PC-9 (cell line): ENCODE measurements around the gene TPK1. TPM values are rescaled to one million over a fixed set of nuclear protein-coding genes. Genes with fewer than 3 reads are reported as not detected.

ENCODE experiments used
- BruUV-seq: library from RNA; stranded (reverse); fragments of 400-500 nt; replicated peaks from 2 replicates; lab custom pipeline; 2021; lab: Mats Ljungman, UMichigan
- CTCF ChIA-PET: fragments of 300-600 bp; sonication (Branson Sonifier 250); formaldehyde crosslinking; loops from one replicate; lab custom pipeline; 2022; ENCODE audit warnings: antibody characterized with exemption; lab: Charles Lee
- POLR2A ChIA-PET: fragments of 300-600 bp; sonication (Branson Sonifier 250); formaldehyde crosslinking; loops from one replicate; lab custom pipeline; 2022; ENCODE audit warnings: antibody characterized with exemption; ENCODE audit not compliant: unreplicated experiment; lab: Charles Lee
- DNase-seq, 2 experiments: peaks; one replicate each; pipeline versions ENCODE4 v3.0.0 to v3.0.0-alpha.2; 2015 to 2022; ENCODE audit warnings: mixed read lengths in 1 of 2
- H2AFZ ChIP-seq: fragments of 200-600 bp; sonication (generic); 2 replicates; pipeline ENCODE4 v1.8.1; 2017; ENCODE audit warnings: antibody characterized with exemption
- H3F3A ChIP-seq: fragments of 200-600 bp; sonication (generic); 2 replicates; pipeline ENCODE4 v1.8.1; 2017; ENCODE audit warnings: antibody characterized with exemption, mild to moderate bottlenecking, low read depth; ENCODE audit not compliant: insufficient read depth
- H3K27ac ChIP-seq: fragments of 200-600 bp; sonication (generic); 2 replicates; pipeline ENCODE4 v1.6.1; 2016; ENCODE audit warnings: mixed run types
- H3K27me3 ChIP-seq: fragments of 200-600 bp; sonication (generic); 2 replicates; pipeline ENCODE4 v1.6.1; 2016; ENCODE audit warnings: low read depth, mixed run types; ENCODE audit not compliant: insufficient read depth
- H3K36me3 ChIP-seq: fragments of 200-600 bp; sonication (generic); 2 replicates; pipeline ENCODE4 v1.6.1; 2016; ENCODE audit warnings: low read depth, mixed run types
- H3K4me1 ChIP-seq: fragments of 200-600 bp; sonication (generic); replicated peaks from 2 replicates; pipeline ENCODE4 v1.6.1; 2016; ENCODE audit warnings: mixed run types; ENCODE audit not compliant: insufficient read depth
- H3K4me2 ChIP-seq: fragments of 200-600 bp; sonication (generic); 2 replicates; pipeline ENCODE4 v1.6.1; 2017; ENCODE audit warnings: mixed run types
- H3K4me3 ChIP-seq: fragments of 200-600 bp; sonication (generic); 2 replicates; pipeline ENCODE4 v1.6.1; 2016; ENCODE audit warnings: mixed run types
- H3K79me2 ChIP-seq: fragments of 200-600 bp; sonication (generic); 2 replicates; pipeline ENCODE4 v1.6.1; 2017; ENCODE audit warnings: low read depth, mixed run types
- H3K9me2 ChIP-seq: fragments of 200-600 bp; sonication (generic); 2 replicates; pipeline ENCODE4 v1.8.1; 2017; ENCODE audit warnings: mild to moderate bottlenecking; ENCODE audit not compliant: insufficient read depth
- H3K9me3 ChIP-seq: fragments of 200-600 bp; sonication (generic); 2 replicates; pipeline ENCODE4 v1.8.1; 2016; ENCODE audit warnings: low read depth; ENCODE audit not compliant: insufficient read depth
- H4K20me1 ChIP-seq: fragments of 200-600 bp; sonication (generic); 2 replicates; pipeline ENCODE4 v1.8.1; 2017; ENCODE audit not compliant: insufficient read depth
- CTCF ChIP-seq: fragments of 200-600 bp; sonication (generic); conservative IDR thresholded peaks from 2 replicates; pipeline ENCODE4 v1.6.1; 2017; ENCODE audit warnings: mixed run types, antibody characterized with exemption, mild to moderate bottlenecking, moderate library complexity
- EZH2 ChIP-seq: fragments of 200-600 bp; sonication (generic); IDR thresholded peaks from 2 replicates; pipeline ENCODE4 v1.8.0; 2017; ENCODE audit warnings: antibody characterized with exemption, low read depth
- intact Hi-C: fragments of 100-400 bp; cut with micrococcal nuclease; formaldehyde crosslinking; loops from one replicate; pipeline ENCODE4 v1.10.0; 2022; ENCODE audit not compliant: unreplicated experiment
- total RNA-seq: library from RNA; stranded (reverse); gene quantifications from 2 replicates; pipeline ENCODE4 v1.2.3, GENCODE V29; 2021

The TPK1 gene
- total RNA-seq, 1 experiment from 2014 or later: 0.90 TPM

GRCh38 chr7:144792050-144792449, 43.8 kb downstream of the TPK1 start:
- peak in 1 of 2 experiments; percentile 17 for DNase-seq
- H3K9me2 ChIP-seq: no peaks in the 10 kb centered on the region
- BruUV-seq: no TSS peak
- no peaks in the 10 kb centered on the region for H3K9me3 ChIP-seq
- H3K27me3 ChIP-seq: no peaks in the 10 kb centered on the region
- no peak overlapping the region for H3K4me2 ChIP-seq
- POLR2A ChIA-PET: no interaction called here
- H3K27ac ChIP-seq: no peak overlapping the region
- no peaks in the 10 kb centered on the region for H3K79me2 ChIP-seq
- H3F3A ChIP-seq: no peaks in the 10 kb centered on the region
- 0 out of 2 replicates have a peak overlapping the region, but pooled peaks have one; percentile 21 for H2AFZ ChIP-seq
- no peak overlapping the region for H3K4me3 ChIP-seq
- H3K36me3 ChIP-seq: no peaks in the 10 kb centered on the region
- no peaks in the 10 kb centered on the region for H3K4me1 ChIP-seq
- H4K20me1 ChIP-seq: no peaks in the 10 kb centered on the region
- CTCF ChIA-PET: no interaction called here
- TF ChIP-seq CTCF (no peak), EZH2 (no peak)
- intact Hi-C loops: no loop called here

DNA sequence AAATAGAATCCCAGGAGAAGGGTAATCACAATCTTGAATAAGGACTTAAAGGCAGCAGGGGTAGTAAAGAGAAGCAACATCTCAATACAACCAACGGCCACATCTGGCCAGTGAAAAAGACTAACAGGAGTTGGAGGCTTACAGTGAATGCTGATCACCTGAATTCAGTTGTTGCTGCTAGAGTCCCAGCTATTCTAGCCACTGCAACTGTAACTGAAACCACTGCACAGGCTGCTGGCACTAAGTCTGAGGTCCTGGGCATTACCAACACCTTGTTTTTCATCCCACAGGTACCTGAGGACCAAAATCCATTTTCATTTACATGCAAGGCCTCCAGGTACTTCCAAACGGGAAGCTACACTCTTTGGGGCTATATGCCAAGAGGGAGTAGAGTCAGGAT, 44.4 kb downstream of the TPK1 start:
- DNase-seq: no peak
- no peaks in the 10 kb centered on the region for H3K9me3 ChIP-seq
- no TSS peak for BruUV-seq
- no peak overlapping the region for H3K4me3 ChIP-seq
- H3K27me3 ChIP-seq: no peaks in the 10 kb centered on the region
- no peaks in the 10 kb centered on the region for H3K79me2 ChIP-seq
- no peaks in the 10 kb centered on the region for H3F3A ChIP-seq
- H4K20me1 ChIP-seq: no peaks in the 10 kb centered on the region
- 0 out of 2 replicates have a peak overlapping the region, but pooled peaks have one; percentile 21 for H2AFZ ChIP-seq
- H3K27ac ChIP-seq: no peak overlapping the region
- no peaks in the 10 kb centered on the region for H3K9me2 ChIP-seq
- TF ChIP-seq EZH2: no peak
- intact Hi-C loops: no loop called here
- ChIA-PET POLR2A (no interaction called here), CTCF (no interaction called here)
- H3K36me3 ChIP-seq: no peaks in the 10 kb centered on the region
- H3K4me2 ChIP-seq: no peak overlapping the region
- H3K4me1 ChIP-seq: no peaks in the 10 kb centered on the region

- no TSS peak for BruUV-seq
- CTCF ChIA-PET: interaction anchor here (1.0 kb wide), 1 partner anchor 120 kb away, joined by 3 read pairs; no protein-coding TSS in a partner anchor
- Histone ChIP-seq H3K9me2 (no peaks in the 10 kb centered on the region; the same call in 1 of the 2 replicates), H4K20me1 (no peaks in the 10 kb centered on the region), H2AFZ (no peak overlapping the region), H3K9me3 (no peaks in the 10 kb centered on the region), H3K79me2 (no peaks in the 10 kb centered on the region), H3K4me3 (no peak overlapping the region), H3K36me3 (no peaks in the 10 kb centered on the region), H3K27me3 (no peaks in the 10 kb centered on the region), H3K4me1 (no peaks in the 10 kb centered on the region), H3K27ac (no peak overlapping the region), H3K4me2 (no peak overlapping the region), H3F3A (no peaks in the 10 kb centered on the region)
- intact Hi-C loops: no loop called here
- POLR2A ChIA-PET: interaction anchor here (0.7 kb wide), 1 partner anchor 49 kb away, joined by 5 read pairs; the partner anchor contains the start of gene TPK1
- TF ChIP-seq CTCF (peak; percentile 58), EZH2 (no peak)
- DNase-seq: no peak
Observed at GRCh38 chr7:144787127-144787526, 48.7 kb downstream of the TPK1 start.

DNA sequence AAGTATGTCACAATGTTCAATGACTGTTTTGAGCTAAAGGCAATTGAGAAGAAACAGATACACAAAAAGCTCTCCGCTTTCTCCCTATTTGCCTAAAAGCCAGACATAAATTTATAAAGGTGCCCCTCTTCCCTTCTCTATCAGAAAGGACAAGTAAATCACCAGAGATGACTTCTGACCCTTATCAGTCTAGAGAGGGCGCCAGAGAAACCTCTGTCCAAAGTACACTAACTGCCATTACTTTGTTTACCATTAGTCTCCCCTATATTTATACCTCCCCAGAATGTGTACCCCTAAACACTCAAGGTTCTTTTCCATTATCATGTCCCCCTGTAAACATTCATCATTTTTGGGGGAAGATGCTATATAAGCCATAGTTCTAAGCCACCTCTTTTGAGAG, 49.3 kb downstream of the TPK1 start:
- no peak for DNase-seq
- CTCF ChIA-PET: interaction anchor here (1.0 kb wide), 1 partner anchor 119 kb away, joined by 3 read pairs; no protein-coding TSS in a partner anchor

More for the DNA sequence above, 49.3 kb downstream of the TPK1 start:
- no peak overlapping the region for H3K4me3 ChIP-seq
- H3K27ac ChIP-seq: no peak overlapping the region
- no peaks in the 10 kb centered on the region for H3K27me3 ChIP-seq
- no peak overlapping the region for H3K4me2 ChIP-seq
- no peaks in the 10 kb centered on the region for H4K20me1 ChIP-seq
- H3K36me3 ChIP-seq: no peaks in the 10 kb centered on the region
- H2AFZ ChIP-seq: no peak overlapping the region
- TF ChIP-seq EZH2 (no peak), CTCF (no peak; the same call in 1 of the 2 replicates)
- no peaks in the 10 kb centered on the region; the same call in 1 of the 2 replicates for H3K9me2 ChIP-seq
- no peaks in the 10 kb centered on the region for H3K4me1 ChIP-seq
- BruUV-seq: no TSS peak
- intact Hi-C loops: no loop called here
- H3F3A ChIP-seq: no peaks in the 10 kb centered on the region
- no peaks in the 10 kb centered on the region for H3K9me3 ChIP-seq
- H3K79me2 ChIP-seq: no peaks in the 10 kb centered on the region
- POLR2A ChIA-PET: no interaction called here
